ENCODE measurements around the gene SFRP2. TPM values are rescaled to one million over a fixed set of nuclear protein-coding genes. Genes with fewer than 3 reads are reported as not detected.

The SFRP2 gene
- total RNA-seq, 2 donors from 2014 or later, result 70.4 to 90.3 TPM

- H3K36me3 ChIP-seq, result no peaks in the 10 kb centered on the region
- H3K4me3 ChIP-seq, result no peak overlapping the region
- ATAC-seq (ENCODE audit: insufficient number of reproducible peaks, low FRiP score, low read depth) (no peak), DNase-seq (ENCODE audit: low spot score) (no peak)
- H3K4me1 ChIP-seq (ENCODE audit: control insufficient read depth in 1 of 2, low read depth in 2 of 2), result no peaks in the 10 kb centered on the region
- no peak overlapping the region for H3K27ac ChIP-seq
- H3K27me3 ChIP-seq (replicated peaks; ENCODE audit: insufficient read depth), result no peaks in the 10 kb centered on the region
- no peaks in the 10 kb centered on the region for H3K9me3 ChIP-seq
- TF ChIP-seq, protein P1, sequence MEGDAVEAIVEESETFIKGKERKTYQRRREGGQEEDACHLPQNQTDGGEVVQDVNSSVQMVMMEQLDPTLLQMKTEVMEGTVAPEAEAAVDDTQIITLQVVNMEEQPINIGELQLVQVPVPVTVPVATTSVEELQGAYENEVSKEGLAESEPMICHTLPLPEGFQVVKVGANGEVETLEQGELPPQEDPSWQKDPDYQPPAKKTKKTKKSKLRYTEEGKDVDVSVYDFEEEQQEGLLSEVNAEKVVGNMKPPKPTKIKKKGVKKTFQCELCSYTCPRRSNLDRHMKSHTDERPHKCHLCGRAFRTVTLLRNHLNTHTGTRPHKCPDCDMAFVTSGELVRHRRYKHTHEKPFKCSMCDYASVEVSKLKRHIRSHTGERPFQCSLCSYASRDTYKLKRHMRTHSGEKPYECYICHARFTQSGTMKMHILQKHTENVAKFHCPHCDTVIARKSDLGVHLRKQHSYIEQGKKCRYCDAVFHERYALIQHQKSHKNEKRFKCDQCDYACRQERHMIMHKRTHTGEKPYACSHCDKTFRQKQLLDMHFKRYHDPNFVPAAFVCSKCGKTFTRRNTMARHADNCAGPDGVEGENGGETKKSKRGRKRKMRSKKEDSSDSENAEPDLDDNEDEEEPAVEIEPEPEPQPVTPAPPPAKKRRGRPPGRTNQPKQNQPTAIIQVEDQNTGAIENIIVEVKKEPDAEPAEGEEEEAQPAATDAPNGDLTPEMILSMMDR (IDR thresholded peaks at IDR 0.05), result no peak
Measured at GRCh38 chr4:153798901-153799693, 10.2 kb upstream of the SFRP2 start.

- Histone ChIP-seq H3K4me3 (no peak overlapping the region), H3K9me3 (no peaks in the 10 kb centered on the region), H3K36me3 (no peaks in the 10 kb centered on the region), H3K4me1 (ENCODE audit: control insufficient read depth in 1 of 2, low read depth in 2 of 2) (no peaks in the 10 kb centered on the region), H3K27me3 (replicated peaks; ENCODE audit: insufficient read depth) (no peaks in the 10 kb centered on the region), H3K27ac (no peak overlapping the region)
- DNase-seq (ENCODE audit: low spot score) (no peak), ATAC-seq (ENCODE audit: insufficient number of reproducible peaks, low FRiP score, low read depth) (no peak)
- TF ChIP-seq, protein P1 (IDR thresholded peaks at IDR 0.05), result no peak
Measured at GRCh38 chr4:153798420-153798819, 9.5 kb upstream of the SFRP2 start.

GRCh38 chr4:153794006-153794405 is 5.1 kb upstream of the SFRP2 start:
- TF ChIP-seq, protein P1 (IDR thresholded peaks at IDR 0.05), result no peak
- ATAC-seq (ENCODE audit: insufficient number of reproducible peaks, low FRiP score, low read depth) (no peak), DNase-seq (ENCODE audit: low spot score) (no peak)
- H3K4me1 ChIP-seq (ENCODE audit: control insufficient read depth in 1 of 2, low read depth in 2 of 2), result peaks cover 11 to 32% of the 10 kb centered on the region in 2 donors
- H3K27ac ChIP-seq, result no peak overlapping the region
- H3K4me3 ChIP-seq, result no peak overlapping the region
- H3K27me3 ChIP-seq (replicated peaks; ENCODE audit: insufficient read depth), result peaks cover 8% of the 10 kb centered on the region
- no peaks in the 10 kb centered on the region for H3K36me3 ChIP-seq
- no peaks in the 10 kb centered on the region for H3K9me3 ChIP-seq

GRCh38 chr4:153792618-153793247 is 3.9 kb upstream of the SFRP2 start:
- no peak overlapping the region for H3K27ac ChIP-seq
- TF ChIP-seq, protein P1 (IDR thresholded peaks at IDR 0.05), result no peak
- H3K27me3 ChIP-seq (replicated peaks; ENCODE audit: insufficient read depth), result peaks cover 16% of the 10 kb centered on the region
- H3K4me1 ChIP-seq (ENCODE audit: control insufficient read depth in 1 of 2, low read depth in 2 of 2), result peaks cover 18 to 43% of the 10 kb centered on the region in 2 donors
- H3K36me3 ChIP-seq, result no peaks in the 10 kb centered on the region
- H3K4me3 ChIP-seq, result peak overlapping the region; percentile 64
- no peaks in the 10 kb centered on the region for H3K9me3 ChIP-seq
- ATAC-seq (ENCODE audit: insufficient number of reproducible peaks, low FRiP score, low read depth) (no peak), DNase-seq (ENCODE audit: low spot score) (no peak)

- Histone ChIP-seq H3K27ac (no peak overlapping the region), H3K4me3 (peak overlapping the region; percentile 64), H3K9me3 (no peaks in the 10 kb centered on the region), H3K36me3 (no peaks in the 10 kb centered on the region), H3K4me1 (ENCODE audit: control insufficient read depth in 1 of 2, low read depth in 2 of 2) (peaks cover 18 to 43% of the 10 kb centered on the region in 2 donors), H3K27me3 (replicated peaks; ENCODE audit: insufficient read depth) (peaks cover 16% of the 10 kb centered on the region)
- DNase-seq (ENCODE audit: low spot score) (no peak), ATAC-seq (ENCODE audit: insufficient number of reproducible peaks, low FRiP score, low read depth) (no peak)
- TF ChIP-seq, protein P1 (IDR thresholded peaks at IDR 0.05), result no peak
Measured at GRCh38 chr4:153791746-153792617, 3.1 kb upstream of the SFRP2 start.
